Measurements from ENCODE around the gene COL4A2. TPM values are rescaled to one million over a fixed set of nuclear protein-coding genes. Genes with fewer than 3 reads are reported as not detected.

Gene COL4A2
- total and polyA plus RNA-seq, 12 donors = 70.9 to 1,589 (median 171) TPM

DNA sequence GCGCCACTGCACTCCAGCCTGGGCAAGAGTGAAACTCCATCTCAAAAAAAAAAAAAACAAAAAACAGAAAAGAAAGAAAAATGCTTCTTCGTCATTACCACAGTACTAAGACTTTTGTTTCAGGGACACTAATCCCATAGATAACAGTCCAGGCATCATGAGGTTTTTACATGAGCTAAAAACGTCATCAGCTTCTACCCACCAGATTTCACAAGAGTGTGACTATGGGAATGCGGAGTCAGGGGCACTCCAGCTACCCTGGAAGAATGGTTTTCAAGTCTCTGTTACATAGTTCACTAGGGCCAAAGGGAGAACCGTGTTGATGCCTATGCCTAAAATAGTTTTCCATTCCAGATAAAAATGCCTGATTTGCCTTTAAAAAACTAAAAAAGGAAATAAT is 221.3 kb downstream of the COL4A2 start:
- H3K27me3 ChIP-seq = no peaks in the 10 kb centered on the region
- H3K36me3 ChIP-seq (replicated peaks in 1 of 2) = peaks cover 0 to 4% of the 10 kb centered on the region in 2 donors
- H3K4me3 ChIP-seq = no peak overlapping the region
- DNase-seq = peak in 3 of 7 donors; percentile 51 to 82 (median 55)
- peak overlapping the region; percentile 4 to 90 (median 84) for H3K27ac ChIP-seq
- TF ChIP-seq POLR2A (IDR thresholded peaks at IDR 0.05) (peak in 1 of 2 donors; percentile 9), CTCF (IDR thresholded peaks at IDR 0.05) (no peak)
- intact Hi-C loops (cut with DNase I) = no loop called here
- 31 to 37% (median 34%) methylated on average over 5 of the region's 5 CpGs for WGBS, 4 donors
- no peaks in the 10 kb centered on the region for H3K9me3 ChIP-seq (replicated peaks in 1 of 3)
- peaks cover 39 to 64% of the 10 kb centered on the region in 2 donors for H3K4me1 ChIP-seq (replicated peaks in 1 of 2)

DNA sequence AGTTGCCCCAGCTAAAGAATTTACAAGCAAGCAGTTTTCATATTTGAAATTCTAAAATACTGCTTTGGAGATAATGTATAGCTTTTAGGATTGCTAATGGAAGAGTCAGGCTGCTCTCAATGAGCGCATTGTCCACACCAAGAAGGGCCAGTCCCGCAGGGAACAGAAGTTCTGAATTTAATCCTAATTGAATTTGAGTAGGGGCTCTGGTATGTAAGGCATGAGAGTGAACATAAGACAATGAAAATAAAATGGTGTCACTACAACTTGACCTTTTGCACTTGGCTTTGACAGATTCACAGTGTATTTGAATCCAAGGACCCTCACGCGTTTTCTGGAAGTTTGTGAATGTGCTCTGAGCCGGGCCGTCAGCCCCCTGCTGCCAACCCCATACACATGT is 221.8 kb downstream of the COL4A2 start:
- no peak overlapping the region for H3K4me3 ChIP-seq
- intact Hi-C loops (cut with DNase I) = no loop called here

GRCh38 chr13:110529522-110530311 is 222.6 kb downstream of the COL4A2 start:
- DNase-seq = no peak
- H3K9me3 ChIP-seq (replicated peaks in 1 of 3) = no peaks in the 10 kb centered on the region
- H3K4me1 ChIP-seq (replicated peaks in 1 of 2) = peaks cover 35 to 52% of the 10 kb centered on the region in 2 donors
- H3K27me3 ChIP-seq = no peaks in the 10 kb centered on the region
- TF ChIP-seq POLR2A (IDR thresholded peaks at IDR 0.05) (no peak), CTCF (IDR thresholded peaks at IDR 0.05) (no peak)
- peak overlapping the region; percentile 4 to 90 (median 84) for H3K27ac ChIP-seq
- intact Hi-C loops (cut with DNase I) = no loop called here
- no peak overlapping the region for H3K4me3 ChIP-seq
- H3K36me3 ChIP-seq (replicated peaks in 1 of 2) = no peaks in the 10 kb centered on the region
- 86 to 95% (median 89%) methylated on average over 15 to 20 of the region's 23 CpGs for WGBS, 4 donors

More for the DNA sequence above, 221.8 kb downstream of the COL4A2 start:
- Histone ChIP-seq H3K36me3 (replicated peaks in 1 of 2) (no peaks in the 10 kb centered on the region), H3K4me1 (replicated peaks in 1 of 2) (peaks cover 39 to 60% of the 10 kb centered on the region in 2 donors), H3K9me3 (replicated peaks in 1 of 3) (no peaks in the 10 kb centered on the region), H3K27me3 (no peaks in the 10 kb centered on the region), H3K27ac (peak overlapping the region; percentile 4 to 90 (median 84))
- DNase-seq = no peak
- TF ChIP-seq POLR2A (IDR thresholded peaks at IDR 0.05) = no peak
- TF ChIP-seq CTCF (IDR thresholded peaks at IDR 0.05) = no peak
- WGBS, 4 donors = 89 to 94% (median 91%) methylated on average over 6 of the region's 6 CpGs

- H3K27ac ChIP-seq = peak overlapping the region in 2 of 5 donors; percentile 33 to 80
- H3K4me1 ChIP-seq (replicated peaks in 1 of 2) = peaks cover 31 to 47% of the 10 kb centered on the region in 2 donors
- no peak overlapping the region for H3K4me3 ChIP-seq
- no peaks in the 10 kb centered on the region for H3K36me3 ChIP-seq (replicated peaks in 1 of 2)
- H3K9me3 ChIP-seq (replicated peaks in 1 of 3) = no peaks in the 10 kb centered on the region
- WGBS, 4 donors = 94 to 98% (median 96%) methylated on average over 7 of the region's 7 CpGs
- DNase-seq = no peak
- intact Hi-C loops (cut with DNase I) = no loop called here
- TF ChIP-seq CTCF (IDR thresholded peaks at IDR 0.05) = no peak
- TF ChIP-seq POLR2A (IDR thresholded peaks at IDR 0.05) = no peak
- no peaks in the 10 kb centered on the region for H3K27me3 ChIP-seq
Measured at GRCh38 chr13:110531100-110531499, 224.0 kb downstream of the COL4A2 start.
